ENCODE data around the gene SERTAD3. TPM values are rescaled to one million over a fixed set of nuclear protein-coding genes. Genes with fewer than 3 reads are reported as not detected.
A peak's percentile ranks its signal among the peaks of the same experiment; 100 is the strongest.

The SERTAD3 gene, protein sequence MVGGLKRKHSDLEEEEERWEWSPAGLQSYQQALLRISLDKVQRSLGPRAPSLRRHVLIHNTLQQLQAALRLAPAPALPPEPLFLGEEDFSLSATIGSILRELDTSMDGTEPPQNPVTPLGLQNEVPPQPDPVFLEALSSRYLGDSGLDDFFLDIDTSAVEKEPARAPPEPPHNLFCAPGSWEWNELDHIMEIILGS
- 10 to 100 TPM; 22.7 to 37.3 TPM for total RNA-seq

DNA sequence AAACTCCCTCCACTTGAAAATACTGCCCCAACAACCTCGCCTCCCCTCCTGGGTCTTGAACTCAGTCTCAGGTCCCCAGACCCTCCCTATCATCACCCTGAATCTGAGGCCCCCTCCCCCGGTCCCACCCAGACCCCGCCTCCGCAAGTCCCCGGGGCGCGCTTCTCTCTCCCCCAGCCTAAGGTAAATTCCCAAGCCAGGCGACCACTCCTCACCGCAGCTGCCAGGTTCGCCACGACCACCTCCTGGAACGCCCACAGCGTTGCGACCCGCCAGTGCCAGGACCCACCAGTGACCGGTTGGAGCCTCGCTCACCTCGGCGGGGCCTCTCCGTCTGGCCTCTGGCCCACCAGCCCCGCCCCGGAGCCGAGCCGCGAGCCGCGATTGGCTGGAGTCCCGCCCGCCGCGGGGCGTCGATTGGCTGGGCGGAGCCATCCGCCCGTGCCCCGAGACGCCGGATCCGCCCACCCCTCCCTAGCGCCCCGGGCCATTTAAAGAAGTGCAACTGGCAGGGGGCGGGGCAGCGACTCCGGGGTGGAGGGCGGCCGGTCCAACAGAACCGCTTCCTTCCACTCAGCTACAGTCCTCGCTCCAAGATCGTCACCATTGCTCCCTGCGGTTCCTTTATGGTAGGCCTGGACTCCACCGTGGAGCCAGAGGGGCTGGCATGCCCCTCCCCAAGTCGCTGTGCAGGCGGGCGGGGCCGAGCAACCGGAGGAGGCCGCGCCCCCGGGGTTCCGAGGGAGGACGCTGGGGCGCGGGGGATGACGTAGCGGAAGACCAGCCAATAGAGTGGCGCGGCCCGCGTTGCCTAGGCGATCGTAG lies at the start of gene SERTAD3:
Gene SERTAD3, minus strand, starts transcription at position 336 of the 825 bp plus-strand sequence. CDS start 2,255 bp downstream, outside the sequence.
- peaks cover 19% of the 10 kb centered on the region for H3K4me1 ChIP-seq (replicated peaks)
- WGBS, result under 1% methylated on average over 50 of the region's 72 CpGs
- peak within 1 kb of the TSS; percentile 85 to 97 for H3K4me3 ChIP-seq
- intact Hi-C loops (cut with DNase I), result loop anchor here (1.0 to 10.0 kb wide), 3 partner anchors 21 to 151 kb away; partner anchors contain the start of gene BLVRB
- no peaks in the 10 kb centered on the region for H3K27me3 ChIP-seq (replicated peaks; ENCODE audit: insufficient read depth)
- peak; percentile 97 for DNase-seq (ENCODE audit: low spot score)
- H3K27ac ChIP-seq, result peak within 1 kb of the TSS; percentile 99
- H3K36me3 ChIP-seq, result peaks cover 0 to 10% of the 10 kb centered on the region in 2 donors
- no peaks in the 10 kb centered on the region for H3K9me3 ChIP-seq
- TF ChIP-seq CTCF (IDR thresholded peaks at IDR 0.05), result peak in 1 of 4 experiments; percentile 29
- TF ChIP-seq POLR2AphosphoS5 (IDR thresholded peaks at IDR 0.05), result peak; percentile 87
- TF ChIP-seq POLR2A (IDR thresholded peaks at IDR 0.05), result peak; percentile 99

GRCh38 chr19:40493778-40494177 lies 49.6 kb upstream of the SERTAD3 start:
- Histone ChIP-seq H3K36me3 (no peaks in the 10 kb centered on the region), H3K4me1 (replicated peaks) (no peaks in the 10 kb centered on the region), H3K27me3 (replicated peaks; ENCODE audit: insufficient read depth) (no peaks in the 10 kb centered on the region), H3K9me3 (no peaks in the 10 kb centered on the region), H3K27ac (no peak overlapping the region), H3K4me3 (no peak overlapping the region)
- no peak for DNase-seq (ENCODE audit: low spot score)
- intact Hi-C loops (cut with DNase I), result no loop called here
- TF ChIP-seq POLR2A (IDR thresholded peaks at IDR 0.05) (no peak), POLR2AphosphoS5 (IDR thresholded peaks at IDR 0.05) (no peak), CTCF (IDR thresholded peaks at IDR 0.05) (no peak)
- WGBS, result 43% methylated on average over 4 of the region's 4 CpGs

GRCh38 chr19:40492274-40492673 lies 48.1 kb upstream of the SERTAD3 start:
- no peak overlapping the region for H3K4me3 ChIP-seq
- no peaks in the 10 kb centered on the region for H3K9me3 ChIP-seq
- no peak for TF ChIP-seq POLR2AphosphoS5 (IDR thresholded peaks at IDR 0.05)
- TF ChIP-seq CTCF (IDR thresholded peaks at IDR 0.05), result no peak
- no peak for TF ChIP-seq POLR2A (IDR thresholded peaks at IDR 0.05)
- no peak overlapping the region for H3K27ac ChIP-seq
- no peak for DNase-seq (ENCODE audit: low spot score)
- H3K36me3 ChIP-seq, result no peaks in the 10 kb centered on the region
- no peaks in the 10 kb centered on the region for H3K27me3 ChIP-seq (replicated peaks; ENCODE audit: insufficient read depth)
- H3K4me1 ChIP-seq (replicated peaks), result no peaks in the 10 kb centered on the region
- WGBS, result 88% methylated on average over 3 of the region's 3 CpGs
- intact Hi-C loops (cut with DNase I), result no loop called here

DNA sequence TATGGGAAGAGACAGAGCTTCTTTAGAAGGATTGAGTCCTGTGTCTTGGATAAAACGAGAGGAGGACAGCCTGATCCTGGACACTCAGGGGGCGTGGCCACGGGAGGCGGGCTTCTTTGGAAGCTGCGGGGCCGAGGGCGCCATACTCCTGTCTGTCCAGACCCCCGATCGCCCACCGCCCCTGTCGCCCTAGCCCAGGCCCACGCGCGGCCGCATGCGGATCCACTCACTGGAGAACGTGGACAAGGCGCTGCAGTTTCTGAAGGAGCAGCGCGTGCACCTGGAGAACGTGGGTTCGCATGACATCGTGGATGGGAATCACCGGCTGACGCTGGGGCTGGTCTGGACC lies 45.7 kb upstream of the SERTAD3 start:
- no peak for DNase-seq (ENCODE audit: low spot score)
- WGBS, result 70% methylated on average over 25 of the region's 25 CpGs

More for the DNA sequence above, 45.7 kb upstream of the SERTAD3 start:
- Histone ChIP-seq H3K27me3 (replicated peaks; ENCODE audit: insufficient read depth) (no peaks in the 10 kb centered on the region), H3K9me3 (no peaks in the 10 kb centered on the region), H3K4me3 (no peak overlapping the region), H3K36me3 (no peaks in the 10 kb centered on the region), H3K27ac (no peak overlapping the region), H3K4me1 (replicated peaks) (no peaks in the 10 kb centered on the region)
- no peak for TF ChIP-seq POLR2AphosphoS5 (IDR thresholded peaks at IDR 0.05)
- no peak for TF ChIP-seq POLR2A (IDR thresholded peaks at IDR 0.05)
- TF ChIP-seq CTCF (IDR thresholded peaks at IDR 0.05), result no peak
- intact Hi-C loops (cut with DNase I), result no loop called here
